Fibroblast of peridontal ligament (primary cell): ENCODE results near the gene CDH22.

Experiments
- DNase-seq: peaks from one replicate; pipeline ENCODE4 v3.0.0-alpha.2; 2010; ENCODE audit errors: extremely low read depth

The CDH22 gene

GRCh38 chr20:46243707-46244628 lies 64.3 kb downstream of the CDH22 start:
- DNase-seq, result peak; percentile 5

- DNase-seq, result no peak
Observed at GRCh38 chr20:46242390-46242789, 65.9 kb downstream of the CDH22 start.

GRCh38 chr20:46240881-46241280 lies 67.4 kb downstream of the CDH22 start:
- no peak for DNase-seq

GRCh38 chr20:46240065-46240464 lies 68.2 kb downstream of the CDH22 start:
- no peak for DNase-seq

GRCh38 chr20:46237736-46238135 lies 70.6 kb downstream of the CDH22 start:
- DNase-seq, result no peak

- DNase-seq, result no peak
Observed at GRCh38 chr20:46237227-46237626, 71.1 kb downstream of the CDH22 start.

GRCh38 chr20:46235077-46235476 lies 73.2 kb downstream of the CDH22 start:
- no peak for DNase-seq

- no peak for DNase-seq
Observed at GRCh38 chr20:46233701-46234100, 74.6 kb downstream of the CDH22 start.

GRCh38 chr20:46232539-46232938 lies 75.8 kb downstream of the CDH22 start:
- DNase-seq, result no peak

- peak; percentile 23 for DNase-seq
Observed at GRCh38 chr20:46230801-46231282, 77.5 kb downstream of the CDH22 start.

GRCh38 chr20:46230106-46230491 lies 78.2 kb downstream of the CDH22 start:
- no peak for DNase-seq

GRCh38 chr20:46229478-46230105 lies 78.7 kb downstream of the CDH22 start:
- DNase-seq, result no peak

GRCh38 chr20:46228670-46229069 lies 79.6 kb downstream of the CDH22 start:
- no peak for DNase-seq

- DNase-seq, result no peak
Observed at GRCh38 chr20:46227272-46227767, 81.0 kb downstream of the CDH22 start.

- DNase-seq, result no peak
Observed at GRCh38 chr20:46226602-46227001, 81.7 kb downstream of the CDH22 start.

- DNase-seq, result no peak
Observed at GRCh38 chr20:46222521-46223007, 85.7 kb downstream of the CDH22 start.

GRCh38 chr20:46221256-46221833 lies 87.0 kb downstream of the CDH22 start:
- no peak for DNase-seq

- no peak for DNase-seq
Observed at GRCh38 chr20:46220455-46221207, 87.7 kb downstream of the CDH22 start.

GRCh38 chr20:46219920-46220319 lies 88.4 kb downstream of the CDH22 start:
- no peak for DNase-seq

GRCh38 chr20:46219190-46219589 lies 89.1 kb downstream of the CDH22 start:
- DNase-seq, result no peak

- no peak for DNase-seq
Observed at GRCh38 chr20:46218656-46219055, 89.6 kb downstream of the CDH22 start.

GRCh38 chr20:46217583-46217982 lies 90.7 kb downstream of the CDH22 start:
- no peak for DNase-seq
